Uterus (tissue), 2 donors: ENCODE results near the gene CRACR2A.

ENCODE experiments used
- POLR2A ChIP-seq, 2 donors: fragments of 450-650 bp; IDR thresholded peaks; one replicate each; pipeline ENCODE4 v1.6.1; 2016; ENCODE audit warnings: antibody characterized with exemption in 2 of 2, mild to moderate bottlenecking in 1 of 2, moderate library complexity in 1 of 2
- TF ChIP-seq, protein P1 (sequence below), 4 experiments: fragments of 200-600 bp in 2 of 4; fragments of 450-650 bp in 2 of 4; sonication (generic) in 2 of 4; IDR thresholded peaks; one replicate each; pipeline ENCODE4 v1.5.1; 2016 to 2019; ENCODE audit warnings: antibody characterized with exemption in 4 of 4, mild to moderate bottlenecking in 2 of 4, moderate library complexity in 1 of 4

DNA sequence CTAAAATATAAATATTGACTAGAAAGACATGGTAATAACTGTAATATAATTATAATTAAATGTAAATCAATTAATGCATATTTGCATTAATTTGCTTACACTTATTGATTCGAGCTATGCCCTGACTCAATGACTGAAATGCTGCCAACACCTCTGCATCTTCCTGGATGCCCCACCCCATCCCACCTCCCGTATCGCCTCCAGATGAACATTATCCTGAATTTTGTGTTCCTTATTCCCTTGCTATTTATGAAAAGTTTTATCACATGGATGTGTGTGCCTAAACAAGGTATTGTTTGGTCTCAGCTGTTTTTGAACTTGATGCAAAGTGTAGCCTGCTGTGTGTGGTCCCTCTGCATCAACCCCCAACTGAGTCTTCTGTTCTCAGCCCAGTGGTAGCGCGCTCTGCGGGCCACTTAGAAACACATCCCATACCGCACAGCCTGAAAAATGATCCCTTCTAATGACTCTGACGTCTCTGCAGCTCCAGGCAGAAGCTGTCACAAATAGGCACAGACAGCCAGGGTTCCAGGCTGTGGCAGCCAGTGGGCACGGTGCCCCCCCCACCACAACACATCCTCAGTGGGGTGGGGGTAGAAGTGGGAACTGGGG is 165.4 kb downstream of the CRACR2A start:
- no peak for TF ChIP-seq POLR2A (IDR thresholded peaks at IDR 0.05)
- TF ChIP-seq, protein P1, sequence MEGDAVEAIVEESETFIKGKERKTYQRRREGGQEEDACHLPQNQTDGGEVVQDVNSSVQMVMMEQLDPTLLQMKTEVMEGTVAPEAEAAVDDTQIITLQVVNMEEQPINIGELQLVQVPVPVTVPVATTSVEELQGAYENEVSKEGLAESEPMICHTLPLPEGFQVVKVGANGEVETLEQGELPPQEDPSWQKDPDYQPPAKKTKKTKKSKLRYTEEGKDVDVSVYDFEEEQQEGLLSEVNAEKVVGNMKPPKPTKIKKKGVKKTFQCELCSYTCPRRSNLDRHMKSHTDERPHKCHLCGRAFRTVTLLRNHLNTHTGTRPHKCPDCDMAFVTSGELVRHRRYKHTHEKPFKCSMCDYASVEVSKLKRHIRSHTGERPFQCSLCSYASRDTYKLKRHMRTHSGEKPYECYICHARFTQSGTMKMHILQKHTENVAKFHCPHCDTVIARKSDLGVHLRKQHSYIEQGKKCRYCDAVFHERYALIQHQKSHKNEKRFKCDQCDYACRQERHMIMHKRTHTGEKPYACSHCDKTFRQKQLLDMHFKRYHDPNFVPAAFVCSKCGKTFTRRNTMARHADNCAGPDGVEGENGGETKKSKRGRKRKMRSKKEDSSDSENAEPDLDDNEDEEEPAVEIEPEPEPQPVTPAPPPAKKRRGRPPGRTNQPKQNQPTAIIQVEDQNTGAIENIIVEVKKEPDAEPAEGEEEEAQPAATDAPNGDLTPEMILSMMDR (IDR thresholded peaks at IDR 0.05): no peak
